ENCODE results near the gene KRT33B. TPM values are rescaled to one million over a fixed set of nuclear protein-coding genes. Genes with fewer than 3 reads are reported as not detected.
A peak's percentile ranks its signal among the peaks of the same experiment; 100 is the strongest.

The KRT33B gene
- polyA plus RNA-seq, 1 donor (not counting 4 experiments of a cell fraction or from before 2014, with no cell fraction given): 0.21 TPM

- H3K4me2 ChIP-seq (ENCODE audit: control insufficient read depth, extremely low read depth, insufficient read depth, low read depth, low read length): no peak overlapping the region
Measured at GRCh38 chr17:41324180-41325075, 45.2 kb downstream of the KRT33B start.

GRCh38 chr17:41322903-41323895, 46.4 kb downstream of the KRT33B start:
- dilution Hi-C loops (cut with MboI; ENCODE audit: extremely low pct_ligation_motif_present, low sequenced_read_pairs): no loop called here
- Histone ChIP-seq H3K79me2 (ENCODE audit: control insufficient read depth, insufficient read depth, low read length) (no peaks in the 10 kb centered on the region), H3K4me1 (ENCODE audit: control insufficient read depth, extremely low read depth, insufficient read depth, low read length) (no peaks in the 10 kb centered on the region), H3K4me3 (ENCODE audit: control insufficient read depth in 2 of 3, extremely low read depth in 1 of 3, insufficient read depth in 2 of 3, low read depth in 1 of 3, low read length in 3 of 3) (no peak overlapping the region), H3K4me2 (ENCODE audit: control insufficient read depth, extremely low read depth, insufficient read depth, low read depth, low read length) (no peak overlapping the region), H3K9me3 (ENCODE audit: control insufficient read depth, low read depth, low read length) (no peaks in the 10 kb centered on the region), H3K27me3 (ENCODE audit: control insufficient read depth, extremely low read depth, insufficient read depth, low read length) (no peaks in the 10 kb centered on the region), H3K9me1 (ENCODE audit: control insufficient read depth, extremely low read depth, insufficient read depth, low read length) (no peaks in the 10 kb centered on the region), H2AFZ (ENCODE audit: control insufficient read depth, low read length) (no peak overlapping the region), H3K9ac (ENCODE audit: control insufficient read depth, extremely low read depth, insufficient read depth, low read length) (no peak overlapping the region), H4K20me1 (ENCODE audit: control insufficient read depth, extremely low read depth, insufficient read depth, low read length) (no peaks in the 10 kb centered on the region), H3K36me3 (ENCODE audit: control insufficient read depth in 2 of 2, extremely low read depth in 1 of 2, insufficient read depth in 2 of 2, low read length in 2 of 2) (no peaks in the 10 kb centered on the region), H3K27ac (ENCODE audit: control insufficient read depth, insufficient read depth, low read length) (no peak overlapping the region)
- FAIRE-seq (no peak), DNase-seq (ENCODE audit: low read depth, low spot score) (no peak)
- TF ChIP-seq EZH2 (IDR thresholded peaks at IDR 0.05; ENCODE audit: low read length) (no peak), CTCF (optimal IDR thresholded peaks at IDR 0.05 in 1 of 3, IDR thresholded peaks at IDR 0.05 in 1 of 3, conservative IDR thresholded peaks at IDR 0.05 in 1 of 3; ENCODE audit: extremely low read depth in 1 of 3, insufficient read depth in 2 of 3, low read length in 3 of 3) (no peak)

More at GRCh38 chr17:41324180-41325075, 45.2 kb downstream of the KRT33B start:
- Histone ChIP-seq H3K79me2 (ENCODE audit: control insufficient read depth, insufficient read depth, low read length) (no peaks in the 10 kb centered on the region), H3K4me3 (ENCODE audit: control insufficient read depth in 2 of 3, extremely low read depth in 1 of 3, insufficient read depth in 2 of 3, low read depth in 1 of 3, low read length in 3 of 3) (no peak overlapping the region), H4K20me1 (ENCODE audit: control insufficient read depth, extremely low read depth, insufficient read depth, low read length) (no peaks in the 10 kb centered on the region), H3K9ac (ENCODE audit: control insufficient read depth, extremely low read depth, insufficient read depth, low read length) (no peak overlapping the region), H2AFZ (ENCODE audit: control insufficient read depth, low read length) (no peak overlapping the region), H3K9me3 (ENCODE audit: control insufficient read depth, low read depth, low read length) (no peaks in the 10 kb centered on the region), H3K36me3 (ENCODE audit: control insufficient read depth in 2 of 2, extremely low read depth in 1 of 2, insufficient read depth in 2 of 2, low read length in 2 of 2) (no peaks in the 10 kb centered on the region), H3K4me1 (ENCODE audit: control insufficient read depth, extremely low read depth, insufficient read depth, low read length) (no peaks in the 10 kb centered on the region), H3K27ac (ENCODE audit: control insufficient read depth, insufficient read depth, low read length) (no peak overlapping the region), H3K9me1 (ENCODE audit: control insufficient read depth, extremely low read depth, insufficient read depth, low read length) (no peaks in the 10 kb centered on the region), H3K27me3 (ENCODE audit: control insufficient read depth, extremely low read depth, insufficient read depth, low read length) (no peaks in the 10 kb centered on the region)
- peak; percentile 84 for FAIRE-seq
- DNase-seq (ENCODE audit: low read depth, low spot score): no peak
- dilution Hi-C loops (cut with MboI; ENCODE audit: extremely low pct_ligation_motif_present, low sequenced_read_pairs): no loop called here
- TF ChIP-seq EZH2 (IDR thresholded peaks at IDR 0.05; ENCODE audit: low read length) (no peak), CTCF (optimal IDR thresholded peaks at IDR 0.05 in 1 of 3, IDR thresholded peaks at IDR 0.05 in 1 of 3, conservative IDR thresholded peaks at IDR 0.05 in 1 of 3; ENCODE audit: extremely low read depth in 1 of 3, insufficient read depth in 2 of 3, low read length in 3 of 3) (peak; percentile 47 to 74 (median 72))
